Pons (tissue), 1 donor: ENCODE data around the gene NACC2.

ENCODE experiments used
- DNase-seq: peaks from one replicate; pipeline ENCODE4 v3.0.0-alpha.2; 2016; ENCODE audit warnings: low spot score

NACC2 gene

DNA sequence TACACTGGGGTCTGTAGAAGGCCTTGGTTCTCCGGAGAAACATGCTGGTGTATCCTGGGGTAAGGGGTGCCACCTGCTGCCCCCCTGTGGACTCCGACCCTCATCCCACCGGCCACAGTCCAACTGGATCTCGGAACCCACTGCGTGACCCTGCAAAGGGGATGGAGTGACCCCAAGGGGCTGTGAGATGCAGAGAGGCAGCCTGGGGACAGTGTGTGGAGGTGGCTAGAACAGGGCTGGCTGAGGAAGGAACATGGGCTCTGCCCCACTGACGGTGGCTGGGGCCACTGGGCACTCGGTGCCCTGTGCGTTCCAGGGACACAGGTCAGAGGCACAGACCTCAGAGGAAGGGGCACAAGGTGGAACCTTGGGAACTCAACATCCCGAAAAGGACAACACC, 2.3 kb downstream of the NACC2 start:
- DNase-seq = no peak

DNA sequence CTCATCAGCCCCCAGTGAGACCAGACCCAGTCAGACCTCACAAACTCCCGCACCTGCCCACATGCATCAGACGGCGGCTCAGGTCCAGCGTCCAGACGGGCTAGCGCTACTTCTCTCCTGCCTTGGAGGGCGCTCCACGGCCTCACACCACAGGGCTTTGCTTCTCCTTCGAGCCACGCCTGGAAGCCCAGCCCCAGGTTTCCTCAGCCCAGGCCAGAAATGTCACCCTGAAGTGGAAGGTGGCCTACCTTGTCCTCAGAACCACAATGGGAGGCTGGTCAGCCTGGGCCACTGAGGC, 2.8 kb downstream of the NACC2 start:
- DNase-seq = no peak

DNA sequence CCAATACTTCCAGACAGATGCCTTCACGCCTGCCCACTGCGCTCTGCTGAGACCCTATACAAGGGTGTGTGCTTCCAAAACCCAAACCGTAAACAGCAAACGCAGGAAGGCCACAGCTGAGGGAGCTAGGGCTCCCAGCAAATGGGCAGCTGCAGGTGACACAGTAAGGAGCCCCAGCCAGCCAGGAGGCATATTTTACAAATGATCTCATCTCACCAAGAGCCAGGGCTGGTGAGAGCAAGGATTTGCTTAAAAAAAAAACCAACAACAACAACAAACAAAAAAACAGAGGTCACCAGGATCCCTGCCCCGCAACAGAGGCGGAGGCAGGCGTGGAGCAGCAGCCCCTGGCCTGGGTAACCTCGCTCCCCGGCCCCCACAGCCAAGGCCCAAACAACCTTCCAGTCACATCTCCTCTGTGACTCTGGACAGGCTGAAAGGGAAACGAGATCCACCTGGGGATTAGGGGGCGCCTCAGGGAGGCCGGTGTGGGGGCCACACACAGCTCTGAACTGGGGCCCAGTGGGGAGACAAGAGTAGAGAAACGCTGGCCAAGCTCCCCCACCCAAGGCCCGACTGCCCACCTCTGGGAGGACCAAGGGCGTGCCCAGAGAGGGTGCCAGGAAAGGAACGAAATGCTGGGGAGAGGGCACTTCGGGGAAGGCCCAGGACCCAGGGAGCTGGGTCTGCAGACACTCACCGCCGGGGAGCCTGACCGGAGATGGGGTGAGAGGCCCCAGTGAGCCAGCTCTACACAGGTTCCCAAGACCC, 3.3 kb downstream of the NACC2 start:
- no peak for DNase-seq

DNA sequence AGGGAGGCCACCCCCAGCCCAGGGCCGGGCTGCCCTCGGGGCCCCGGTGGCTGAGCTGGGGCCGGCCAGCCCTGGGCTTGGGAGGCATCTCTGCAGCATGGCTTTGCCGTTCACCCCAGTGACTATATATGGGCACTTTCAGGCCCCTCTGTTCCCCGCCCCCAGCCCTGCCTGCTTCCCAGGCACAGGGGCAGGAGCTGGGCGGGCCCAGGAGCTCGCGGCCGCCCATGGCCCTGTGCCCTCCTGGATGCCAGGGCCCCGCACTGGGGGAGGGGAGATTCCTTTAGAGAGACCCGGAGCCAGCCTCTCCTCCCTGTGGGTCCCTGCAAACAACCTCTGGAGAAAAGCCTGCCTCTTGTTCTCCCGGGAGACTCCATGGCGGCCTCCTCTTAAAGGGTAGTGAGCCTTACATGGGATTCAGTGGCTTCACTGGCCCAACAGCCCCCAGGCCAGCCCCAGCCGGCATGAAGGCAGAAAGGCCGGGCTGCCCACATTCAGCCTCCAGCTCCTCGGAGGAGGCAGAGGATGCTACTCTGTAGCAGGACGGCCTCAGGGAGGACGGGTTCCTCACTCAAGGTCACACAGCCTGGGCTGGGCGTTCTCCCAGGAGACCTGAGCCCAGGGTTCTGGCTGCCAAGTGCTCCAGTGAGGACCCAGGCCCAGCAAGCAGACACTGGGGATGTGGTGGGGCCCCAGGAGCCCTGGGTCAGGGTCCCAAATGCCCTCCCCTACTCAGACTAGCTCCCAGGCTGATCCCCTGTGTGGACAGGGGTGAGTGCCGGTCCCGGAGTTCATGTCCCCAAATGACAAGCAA, 4.1 kb downstream of the NACC2 start:
- no peak for DNase-seq

DNA sequence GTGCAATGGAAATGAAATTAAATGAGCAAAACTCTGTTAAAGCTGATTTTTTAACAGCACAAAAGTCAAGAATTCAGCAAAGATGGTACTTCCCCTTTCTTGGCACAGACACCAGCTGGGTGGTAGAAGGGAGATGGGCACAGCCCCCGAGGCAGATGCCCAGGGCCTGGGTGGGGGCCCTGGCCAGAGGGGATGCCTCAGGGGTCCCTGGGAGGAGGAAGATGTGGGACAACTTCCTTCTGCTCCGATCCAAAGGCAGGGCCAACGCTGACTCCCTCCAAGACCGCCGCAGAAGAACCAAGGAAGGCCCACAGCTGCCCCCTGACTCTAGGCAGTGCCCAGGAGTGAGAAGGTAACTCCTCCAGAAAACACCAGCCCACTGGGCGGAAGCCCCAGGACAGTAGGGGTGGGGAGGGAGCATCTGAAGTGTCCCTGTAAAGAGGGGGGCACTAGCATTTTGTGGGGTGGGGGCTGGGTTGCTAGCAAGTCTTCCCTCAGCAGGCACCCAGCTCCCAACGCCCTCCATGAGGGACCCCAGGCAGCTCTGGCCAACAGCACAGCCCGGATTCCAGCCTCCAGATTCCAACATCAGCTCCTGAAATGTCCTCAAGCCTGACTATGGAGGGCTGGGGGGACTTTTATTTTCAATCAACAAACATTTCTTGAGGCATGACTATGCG, 4.9 kb downstream of the NACC2 start:
- no peak for DNase-seq

DNA sequence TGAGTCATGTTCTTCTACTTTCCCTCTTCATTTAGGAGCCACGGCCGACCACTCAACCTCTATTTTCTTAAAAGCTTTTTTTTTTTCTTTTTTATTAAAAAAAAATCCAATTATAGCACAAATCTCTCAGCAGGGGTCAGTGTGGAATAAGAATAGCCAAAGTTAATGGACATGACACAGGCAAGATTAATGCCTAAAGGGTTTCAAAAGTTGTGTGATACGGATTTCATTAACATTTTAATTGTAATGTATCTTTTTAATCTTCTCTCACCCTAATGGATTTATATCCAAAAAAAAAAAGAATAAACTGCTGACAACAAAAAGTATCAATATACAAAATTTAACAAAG, 5.4 kb downstream of the NACC2 start:
- peak; percentile 50 for DNase-seq

DNA sequence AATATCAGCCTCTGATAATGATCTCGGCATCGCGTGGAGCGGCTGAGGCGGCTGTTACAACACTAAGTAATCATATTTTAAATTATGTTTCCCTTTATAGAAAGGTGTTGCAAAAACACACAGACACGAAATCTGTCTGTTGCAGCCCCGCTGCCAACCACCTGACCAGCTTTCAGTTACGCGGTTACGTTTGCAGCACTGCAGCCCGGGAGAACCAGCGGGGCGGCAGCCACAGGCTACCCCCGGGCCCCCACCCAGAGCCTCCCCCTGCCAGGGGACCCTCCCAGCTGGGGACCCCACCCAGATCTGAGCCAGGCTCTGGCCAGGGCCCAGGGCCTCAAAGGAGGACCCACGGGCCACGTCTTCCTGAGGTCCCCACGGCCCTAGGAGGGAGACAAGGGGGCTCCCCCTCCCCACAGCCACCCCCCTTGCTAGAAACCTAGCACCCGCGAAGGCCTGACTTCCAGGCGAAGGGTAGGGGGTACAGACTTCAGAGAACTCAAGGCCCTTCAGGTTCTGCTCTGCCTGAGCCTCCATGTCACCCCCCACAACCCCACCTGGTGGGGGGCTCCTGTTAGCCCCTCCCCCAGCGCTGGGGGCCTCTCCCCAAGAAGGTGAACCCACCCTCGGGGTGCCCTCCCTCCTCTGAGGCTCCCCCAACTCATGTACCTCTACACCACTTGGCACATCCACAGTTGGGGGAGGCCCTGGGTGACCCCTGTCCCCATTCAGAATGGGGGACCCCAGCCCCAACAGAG, 6.0 kb downstream of the NACC2 start:
- DNase-seq = no peak

DNA sequence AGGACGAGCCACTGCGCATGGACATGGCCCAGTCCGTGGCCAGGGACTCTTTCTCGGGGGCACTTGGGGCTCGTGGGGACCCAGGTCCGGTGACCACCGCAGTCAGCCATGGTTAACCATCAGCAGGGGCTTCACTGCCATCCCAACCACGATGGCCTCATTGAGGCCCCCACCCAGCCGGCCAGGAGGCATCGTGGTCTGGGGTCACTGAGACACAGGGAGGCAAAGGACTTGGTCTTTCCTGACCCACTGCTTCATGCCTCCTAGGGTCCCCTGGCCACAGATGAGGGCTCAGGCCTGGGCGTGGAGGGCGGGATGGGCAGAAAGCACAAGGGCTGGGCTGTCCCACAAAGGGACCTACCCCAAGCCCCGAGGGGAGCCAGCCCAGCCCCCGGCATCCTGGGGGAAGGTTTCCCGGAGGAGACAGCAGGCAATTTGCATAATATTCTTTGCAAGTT, 6.6 kb downstream of the NACC2 start:
- no peak for DNase-seq

DNA sequence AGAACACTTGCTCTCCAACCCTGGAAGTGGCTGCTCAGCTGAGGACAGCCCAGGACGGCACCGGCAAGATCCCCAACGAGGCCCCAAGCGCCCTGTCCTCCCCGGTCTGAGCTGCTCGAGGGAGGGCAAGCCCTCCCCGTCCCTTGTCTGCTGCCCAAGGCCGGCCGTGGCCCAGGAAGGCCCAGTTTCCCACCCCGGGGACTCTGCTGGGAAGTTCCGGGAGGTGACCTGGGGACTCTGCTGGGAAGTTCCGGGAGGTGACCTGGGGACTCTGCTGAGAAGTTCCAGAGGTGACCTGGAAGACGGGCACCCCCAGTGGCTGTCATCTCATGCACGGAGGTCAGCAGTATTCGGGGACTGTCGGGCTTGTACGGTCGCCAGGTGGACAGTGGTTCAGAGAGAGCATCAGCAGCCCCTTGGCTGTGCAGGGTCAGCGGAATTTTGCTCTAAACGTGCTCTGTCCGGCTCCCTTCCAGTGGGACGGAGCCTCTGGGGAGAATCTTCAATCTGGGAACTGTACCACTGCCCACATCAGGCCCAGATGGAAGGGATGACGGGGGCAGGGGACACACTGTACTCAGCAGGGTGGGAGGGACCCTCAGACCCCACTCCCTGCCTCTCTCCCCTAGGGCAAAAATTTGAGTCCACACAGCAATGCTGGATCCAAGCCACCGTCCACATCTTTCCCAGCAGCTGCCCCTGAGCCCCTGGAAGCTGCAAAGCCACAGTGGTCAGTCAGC, 7.2 kb downstream of the NACC2 start:
- DNase-seq = no peak

DNA sequence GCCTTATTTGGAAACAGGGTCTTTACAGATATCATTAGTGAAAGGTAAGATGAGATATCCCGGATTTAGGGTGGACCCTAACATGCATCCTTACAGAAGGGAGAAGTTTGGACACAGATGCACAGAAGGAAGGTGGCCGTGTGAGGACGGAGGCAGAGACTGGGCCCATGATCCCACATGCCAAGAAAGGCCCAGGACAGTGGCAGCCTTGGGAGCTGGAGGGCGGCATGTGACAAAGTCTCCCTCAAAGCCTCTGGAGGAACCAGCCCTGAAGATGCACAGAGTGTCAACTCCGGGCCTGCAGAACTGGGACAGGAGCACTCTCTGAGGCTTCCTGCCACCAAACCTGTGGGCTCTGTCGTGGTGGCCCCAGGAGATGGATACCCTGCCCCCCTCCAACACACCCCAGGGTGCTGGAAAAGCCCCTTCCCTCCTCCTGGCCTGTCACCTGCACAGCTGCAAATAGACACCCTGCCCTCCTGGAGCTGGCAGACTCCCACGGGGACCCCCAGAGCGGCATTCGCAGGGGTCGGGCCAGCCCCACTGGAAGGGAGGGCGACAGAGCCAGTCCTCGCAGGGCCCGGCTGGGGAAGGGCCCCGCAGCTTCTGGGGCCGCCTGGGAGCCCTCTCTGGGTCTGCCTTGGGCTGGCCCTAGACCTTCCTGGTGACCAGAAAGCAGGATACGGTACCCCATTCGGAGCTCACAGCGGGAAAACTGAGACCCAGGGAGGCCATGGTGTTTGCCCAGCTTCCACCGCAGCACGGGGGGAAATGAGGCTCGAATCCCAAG, 7.9 kb downstream of the NACC2 start:
- no peak for DNase-seq

DNA sequence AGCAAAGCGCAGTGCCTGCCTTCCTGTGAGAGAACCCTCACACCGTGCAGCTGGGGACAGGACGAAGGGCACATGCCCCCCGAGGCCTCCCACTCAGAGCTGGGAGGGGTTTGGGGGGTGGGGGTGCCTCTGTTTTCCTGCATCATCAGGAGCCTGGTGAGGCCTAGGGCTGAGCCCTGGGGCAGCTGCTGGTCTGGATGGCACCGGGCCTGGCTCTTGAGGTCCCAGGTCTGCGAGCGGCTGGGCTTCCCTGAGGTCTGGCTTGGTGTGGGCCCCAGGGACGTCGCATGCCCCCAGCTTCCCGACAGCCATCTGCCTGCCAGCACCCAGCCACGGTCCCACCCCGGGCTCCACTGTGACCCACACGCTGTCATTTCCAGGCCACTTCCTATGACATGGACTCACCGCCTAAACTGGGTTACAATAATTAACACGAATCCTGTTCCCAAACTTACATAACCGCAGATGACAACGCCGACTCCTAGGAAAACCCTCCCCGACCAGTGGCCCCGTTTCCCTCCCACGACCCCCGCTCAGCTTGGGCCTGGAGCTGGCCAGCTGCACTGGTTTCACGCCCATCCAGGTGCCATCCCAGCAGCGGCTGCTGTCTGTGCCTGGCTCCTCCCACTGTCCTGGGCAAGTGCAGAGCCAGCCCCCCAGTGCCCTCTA, 8.7 kb downstream of the NACC2 start:
- no peak for DNase-seq

DNA sequence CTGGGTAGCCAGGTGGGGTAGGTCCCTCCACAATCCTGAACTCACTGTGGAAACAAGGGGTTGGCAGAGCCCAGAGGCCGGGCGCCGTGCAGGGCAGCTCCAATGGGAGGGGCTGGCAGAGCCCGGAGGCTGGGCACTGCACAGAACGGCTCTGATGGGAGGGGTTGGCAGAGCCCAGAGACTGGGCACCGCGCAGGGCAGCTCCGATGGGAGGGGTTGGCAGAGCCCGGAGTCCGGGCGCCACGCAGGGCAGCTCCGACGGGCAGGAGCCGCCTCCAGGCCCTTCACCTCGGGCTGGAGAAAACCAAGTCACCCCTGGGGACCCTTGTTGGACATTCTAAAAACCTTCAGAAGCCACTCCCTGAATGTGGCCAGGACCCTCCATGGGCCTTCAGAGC, 9.3 kb downstream of the NACC2 start:
- DNase-seq = peak; percentile 87

DNA sequence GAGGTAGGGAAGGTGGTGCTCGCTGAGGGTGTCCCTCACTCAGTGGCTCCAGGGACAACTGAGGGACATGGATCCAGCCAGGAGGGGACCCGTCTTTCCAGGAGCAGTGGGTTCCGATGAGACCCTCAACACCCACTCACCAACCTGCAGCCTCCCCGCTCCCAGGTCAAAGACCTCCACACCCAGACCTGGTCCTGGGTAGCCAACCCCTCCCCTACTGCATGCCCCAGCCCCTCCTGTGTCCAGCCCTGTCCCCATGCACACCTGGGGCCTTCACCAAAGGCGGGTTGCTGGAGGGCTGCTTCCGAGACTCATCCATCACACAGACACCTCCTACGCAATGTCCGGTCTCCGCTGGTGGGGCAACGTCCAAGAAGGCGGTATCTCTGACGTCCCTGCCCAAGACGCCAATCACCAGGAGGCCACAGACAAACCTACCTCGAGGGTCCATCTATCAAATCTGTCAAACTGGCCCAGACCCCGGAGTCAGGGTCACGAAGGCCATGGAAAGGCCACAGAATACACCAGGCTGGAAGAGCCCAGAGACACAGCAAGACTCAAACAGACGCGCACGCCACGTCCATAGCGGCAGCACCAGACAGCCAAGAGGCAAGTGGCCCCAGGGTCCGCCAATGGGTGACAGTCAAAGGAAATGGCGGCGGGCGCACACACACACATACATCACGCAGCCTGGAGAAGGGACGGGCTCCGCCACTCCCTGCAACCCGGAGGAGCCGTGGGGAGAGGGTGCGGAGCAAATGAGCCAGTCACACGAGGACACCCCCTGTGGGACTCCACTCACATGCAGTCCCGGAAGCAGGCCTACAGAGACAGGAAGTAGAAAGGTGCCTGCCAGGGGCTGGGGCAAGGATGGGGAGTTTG, 10.8 kb downstream of the NACC2 start:
- no peak for DNase-seq

DNA sequence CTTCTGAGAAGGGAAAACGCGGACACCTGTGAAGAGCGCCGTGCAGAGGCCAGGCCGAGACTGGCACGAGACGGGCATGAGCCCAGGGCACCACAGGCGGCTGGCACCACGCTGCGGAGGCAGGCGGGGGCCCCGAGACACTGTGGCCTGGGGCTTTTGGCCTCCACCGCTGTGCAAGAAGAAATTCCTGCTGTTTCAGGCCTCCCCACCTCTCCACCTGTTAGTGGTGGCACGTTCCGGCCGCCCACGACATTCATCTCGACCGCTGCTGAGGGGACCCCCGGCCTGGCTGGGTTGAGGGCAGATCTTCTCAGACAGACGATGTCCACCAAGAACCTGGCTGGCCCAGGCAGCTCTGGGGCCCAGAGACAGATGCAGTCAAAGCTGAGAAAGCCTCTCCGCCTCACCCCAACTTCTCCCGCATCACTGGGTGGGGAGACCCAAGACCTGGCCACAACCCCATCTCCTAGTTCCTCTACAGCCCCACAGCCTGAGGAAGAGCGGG, 11.5 kb downstream of the NACC2 start:
- DNase-seq = no peak

DNA sequence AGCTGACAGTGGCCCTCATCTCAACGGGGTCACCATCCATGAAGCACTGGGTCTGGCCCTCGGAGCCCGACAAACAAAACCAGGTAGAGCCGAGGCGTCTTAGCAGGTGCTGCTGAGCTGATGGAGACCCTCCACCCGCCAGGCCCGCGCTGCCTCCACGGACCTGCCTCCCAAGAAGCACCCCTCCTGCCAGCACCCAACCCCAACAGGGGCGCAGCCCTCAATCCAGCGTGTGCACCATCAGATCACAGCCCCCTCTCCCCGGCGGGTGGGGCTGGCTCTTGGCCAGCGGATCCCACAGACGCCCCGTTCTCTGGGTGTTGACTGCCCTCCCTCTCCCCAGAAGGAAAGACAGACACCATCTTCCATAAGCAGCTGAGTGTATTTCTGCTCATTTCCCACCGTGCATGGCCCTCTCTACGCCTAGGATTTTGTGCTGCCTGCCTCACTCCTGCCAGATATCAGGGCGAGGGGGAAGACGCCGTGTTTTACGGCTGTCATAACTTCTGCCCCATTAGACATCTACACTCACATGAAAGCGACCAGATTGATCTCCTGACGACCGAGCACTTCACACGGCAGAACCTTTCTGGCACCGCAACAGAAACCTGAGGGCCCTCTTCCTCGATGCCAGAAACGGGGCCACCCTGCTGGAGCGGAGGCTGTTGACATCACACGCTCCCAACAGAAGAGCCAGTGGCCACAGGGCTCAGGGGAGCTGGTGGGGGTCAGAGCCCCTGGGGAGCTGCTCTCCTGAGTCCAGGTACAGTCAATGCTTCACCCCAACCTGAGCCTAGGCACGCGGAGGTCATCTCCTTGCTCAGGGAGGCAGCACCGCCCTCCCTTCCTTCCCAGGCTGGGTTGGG, 12.4 kb downstream of the NACC2 start:
- DNase-seq = no peak

DNA sequence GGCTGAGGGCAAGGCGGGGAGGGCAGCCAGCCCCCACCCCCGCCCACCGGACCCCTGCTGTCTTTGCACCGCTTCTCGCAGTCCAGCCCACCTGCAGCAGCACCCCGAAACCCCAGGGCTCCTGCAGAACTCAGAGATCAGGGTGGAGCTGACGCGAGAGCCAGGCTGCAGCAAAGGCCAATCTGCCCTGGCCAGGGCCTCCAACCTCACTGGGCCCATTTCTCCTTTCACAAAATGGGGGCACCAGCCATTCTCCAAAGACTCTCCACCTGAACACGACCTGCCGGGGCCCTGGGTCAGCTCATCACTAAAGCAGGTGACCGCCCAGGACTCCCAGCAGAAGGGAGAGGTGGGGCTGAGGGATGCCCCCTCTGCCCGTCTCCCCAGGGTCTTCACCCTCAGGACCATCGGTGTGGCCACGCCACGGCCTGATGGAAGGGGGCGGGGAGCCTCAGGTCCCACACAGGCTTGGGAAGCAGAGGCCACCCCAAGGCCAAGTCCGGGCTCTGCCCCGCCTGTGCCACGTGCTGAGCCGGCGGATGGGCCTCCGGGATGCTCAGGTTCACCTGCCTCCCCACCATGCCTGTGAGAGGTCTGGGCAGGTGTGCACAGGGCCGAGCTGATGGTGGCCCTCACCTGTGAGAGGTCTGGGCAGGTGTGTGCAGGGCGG, 13.1 kb downstream of the NACC2 start:
- no peak for DNase-seq

DNA sequence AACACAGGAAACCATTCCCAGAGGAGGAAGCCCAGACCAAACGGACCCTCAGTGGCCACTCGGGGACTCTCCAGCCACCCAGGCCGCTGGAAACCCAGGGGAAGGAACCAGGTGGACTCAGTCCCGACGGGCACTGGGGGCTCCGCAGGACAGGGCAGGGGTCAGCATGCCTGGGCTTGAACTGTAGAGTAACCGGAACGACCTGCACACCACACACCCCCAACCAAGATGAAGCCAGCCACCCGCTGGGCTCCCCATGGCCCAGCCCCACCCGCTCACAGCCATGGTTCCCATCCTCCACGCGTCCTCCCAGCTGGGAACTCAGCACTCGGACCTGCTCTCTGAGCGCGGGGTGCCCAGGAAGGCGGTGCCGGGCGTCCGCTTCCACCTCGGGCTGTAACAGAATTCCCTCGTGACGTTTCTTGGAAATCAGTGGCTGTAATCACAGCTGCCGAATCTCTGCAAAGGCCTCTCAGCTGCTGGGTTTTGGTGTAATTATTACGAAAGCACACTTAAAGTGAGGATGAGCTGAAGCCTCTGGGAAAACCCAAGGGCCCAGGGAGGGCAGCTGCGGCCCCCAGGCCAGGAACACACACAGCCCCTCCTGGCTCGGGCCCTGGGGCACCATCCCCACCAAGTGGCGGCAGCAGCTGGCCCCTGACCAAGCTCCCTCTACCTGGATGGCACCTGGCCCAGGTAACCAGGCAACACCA, 13.8 kb downstream of the NACC2 start:
- DNase-seq = no peak
